ENCODE results near the gene TNS1.

The TNS1 gene

GRCh38 chr2:217956586-217957457 lies 46.0 kb downstream of the TNS1 start:
- DNase-seq (ENCODE audit: low read depth): no peak

- no peak for DNase-seq (ENCODE audit: low read depth)
Observed at GRCh38 chr2:217955881-217956493, 46.8 kb downstream of the TNS1 start.

GRCh38 chr2:217954971-217955740 lies 47.6 kb downstream of the TNS1 start:
- no peak for DNase-seq (ENCODE audit: low read depth)

- no peak for DNase-seq (ENCODE audit: low read depth)
Observed at GRCh38 chr2:217954469-217954868, 48.3 kb downstream of the TNS1 start.

GRCh38 chr2:217954051-217954450 lies 48.7 kb downstream of the TNS1 start:
- DNase-seq (ENCODE audit: low read depth): no peak

GRCh38 chr2:217953531-217953932 lies 49.3 kb downstream of the TNS1 start:
- no peak for DNase-seq (ENCODE audit: low read depth)

- no peak for DNase-seq (ENCODE audit: low read depth)
Observed at GRCh38 chr2:217953011-217953481, 49.7 kb downstream of the TNS1 start.

- DNase-seq (ENCODE audit: low read depth): no peak
Observed at GRCh38 chr2:217952409-217952808, 50.4 kb downstream of the TNS1 start.

GRCh38 chr2:217951521-217952247 lies 51.1 kb downstream of the TNS1 start:
- DNase-seq (ENCODE audit: low read depth): no peak

- no peak for DNase-seq (ENCODE audit: low read depth)
Observed at GRCh38 chr2:217951091-217951490, 51.7 kb downstream of the TNS1 start.

- DNase-seq (ENCODE audit: low read depth): no peak
Observed at GRCh38 chr2:217950401-217950871, 52.4 kb downstream of the TNS1 start.

GRCh38 chr2:217949447-217949846 lies 53.3 kb downstream of the TNS1 start:
- DNase-seq (ENCODE audit: low read depth): no peak

GRCh38 chr2:217948897-217949296 lies 53.9 kb downstream of the TNS1 start:
- no peak for DNase-seq (ENCODE audit: low read depth)

GRCh38 chr2:217948351-217948791 lies 54.4 kb downstream of the TNS1 start:
- no peak for DNase-seq (ENCODE audit: low read depth)

GRCh38 chr2:217947383-217948350 lies 55.1 kb downstream of the TNS1 start:
- no peak for DNase-seq (ENCODE audit: low read depth)

- no peak for DNase-seq (ENCODE audit: low read depth)
Observed at GRCh38 chr2:217946051-217946450, 56.7 kb downstream of the TNS1 start.

GRCh38 chr2:217945530-217945929 lies 57.3 kb downstream of the TNS1 start:
- DNase-seq (ENCODE audit: low read depth): no peak

GRCh38 chr2:217944923-217945322 lies 57.9 kb downstream of the TNS1 start:
- DNase-seq (ENCODE audit: low read depth): no peak

GRCh38 chr2:217944366-217944765 lies 58.4 kb downstream of the TNS1 start:
- no peak for DNase-seq (ENCODE audit: low read depth)

All from fibroblast of gingiva (primary cell).